GM18502 (cell line): ENCODE data around the gene R3HDM4.
"Not testable (repeated sequence)": the region's sequence is repeated elsewhere in the genome, so short reads cannot be mapped to it uniquely, and the experiment has no call there.

ENCODE experiments used
- ATAC-seq: cut with Tn5 transposase; IDR thresholded peaks from one replicate; pipeline ENCODE4 v1.9.1; 2021; ENCODE audit warnings: mild to moderate bottlenecking; ENCODE audit not compliant: unreplicated experiment, poor library complexity

R3HDM4 gene

GRCh38 chr19:878751-879561 lies 34.1 kb downstream of the R3HDM4 start:
- not testable (repeated sequence) for ATAC-seq

GRCh38 chr19:877992-878660 lies 34.9 kb downstream of the R3HDM4 start:
- ATAC-seq: not testable (repeated sequence)

DNA sequence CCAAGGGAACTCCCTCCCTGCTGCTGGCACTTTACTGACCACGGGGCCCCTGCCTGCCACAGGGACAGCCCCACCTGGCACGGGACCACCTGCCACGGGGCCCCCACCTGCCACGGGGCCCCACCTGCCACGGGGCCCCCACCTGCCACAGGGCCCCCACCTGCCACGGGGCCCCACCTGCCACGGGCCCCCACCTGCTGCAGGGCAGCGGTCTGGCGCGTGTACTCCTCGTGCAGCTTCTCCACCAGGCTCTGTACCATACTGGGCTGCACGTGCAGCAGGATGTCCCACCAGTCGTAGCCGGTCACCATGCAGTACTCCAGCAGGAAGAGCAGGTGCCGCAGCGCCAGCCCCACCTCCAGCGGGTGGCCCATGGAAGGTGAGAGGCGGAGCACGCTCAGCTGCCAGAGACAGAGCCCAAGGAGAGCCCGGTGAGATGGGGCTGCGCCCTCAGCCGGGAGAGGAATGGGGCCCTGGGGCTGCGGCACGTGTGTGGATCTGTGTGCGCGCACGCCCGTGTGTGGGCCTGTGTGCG lies 36.2 kb downstream of the R3HDM4 start:
- no peak for ATAC-seq

- no peak for ATAC-seq
Measured at GRCh38 chr19:876089-876488, 36.9 kb downstream of the R3HDM4 start.

GRCh38 chr19:875265-875879 lies 37.6 kb downstream of the R3HDM4 start:
- no peak for ATAC-seq

DNA sequence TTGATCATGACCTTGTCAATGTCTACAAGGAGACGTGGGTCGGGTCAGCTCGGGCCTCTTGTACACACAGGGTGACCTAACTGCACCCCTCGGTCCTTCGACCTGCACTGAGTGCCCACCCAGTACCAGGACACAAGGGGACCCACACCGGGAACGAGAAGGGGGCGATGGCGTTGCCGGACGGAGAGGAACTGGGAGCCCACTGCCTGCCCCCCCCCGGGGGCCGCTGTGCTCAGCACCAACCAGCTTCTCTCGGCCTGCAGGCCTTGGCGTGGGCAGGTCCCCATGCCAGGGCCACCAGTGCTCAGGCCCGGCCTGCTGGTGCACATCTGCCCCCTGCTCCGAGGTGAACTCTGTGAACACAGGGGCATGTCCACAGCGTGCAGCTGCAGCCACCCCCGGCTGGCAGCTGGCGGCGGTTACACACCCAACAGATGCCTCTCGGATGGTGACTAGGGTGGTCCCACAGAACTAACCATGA lies 39.4 kb downstream of the R3HDM4 start:
- ATAC-seq: no peak

GRCh38 chr19:873084-873483 lies 39.9 kb downstream of the R3HDM4 start:
- no peak for ATAC-seq

DNA sequence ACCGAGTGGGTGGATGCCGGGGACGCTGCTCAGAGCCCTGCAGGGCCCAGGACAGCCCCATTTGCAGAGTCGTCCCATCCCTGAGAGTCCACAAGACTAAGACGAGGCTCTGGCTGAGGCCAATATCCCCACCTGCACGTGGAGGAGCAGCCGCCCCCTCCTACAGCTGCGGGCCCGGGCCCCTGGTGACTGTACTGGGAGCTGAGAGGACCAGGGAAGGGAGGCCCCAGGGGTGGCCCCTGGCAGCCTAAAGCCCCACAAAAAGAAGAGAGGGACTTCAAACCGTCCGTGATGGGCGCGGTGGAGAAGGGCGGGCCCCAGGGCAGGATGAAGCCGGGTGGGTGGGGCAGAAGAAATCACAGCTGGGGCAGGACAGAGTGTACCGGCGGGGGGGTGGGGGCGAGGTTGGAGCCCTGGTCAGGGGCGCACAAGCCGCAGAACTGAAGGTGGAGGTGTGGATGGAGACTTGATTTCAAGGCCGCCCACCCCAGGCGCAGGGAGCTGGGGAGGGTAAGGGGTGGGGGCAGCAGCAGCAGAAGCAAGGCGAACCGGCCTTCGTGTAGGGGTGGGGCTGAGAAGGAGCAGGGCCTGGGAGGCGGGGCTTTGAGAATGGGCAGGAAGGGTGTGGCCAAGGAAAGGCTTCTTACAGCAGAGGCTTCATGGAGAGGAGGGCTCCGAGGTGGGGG lies 40.6 kb downstream of the R3HDM4 start:
- no peak for ATAC-seq

- no peak for ATAC-seq
Measured at GRCh38 chr19:871446-872265, 41.4 kb downstream of the R3HDM4 start.

DNA sequence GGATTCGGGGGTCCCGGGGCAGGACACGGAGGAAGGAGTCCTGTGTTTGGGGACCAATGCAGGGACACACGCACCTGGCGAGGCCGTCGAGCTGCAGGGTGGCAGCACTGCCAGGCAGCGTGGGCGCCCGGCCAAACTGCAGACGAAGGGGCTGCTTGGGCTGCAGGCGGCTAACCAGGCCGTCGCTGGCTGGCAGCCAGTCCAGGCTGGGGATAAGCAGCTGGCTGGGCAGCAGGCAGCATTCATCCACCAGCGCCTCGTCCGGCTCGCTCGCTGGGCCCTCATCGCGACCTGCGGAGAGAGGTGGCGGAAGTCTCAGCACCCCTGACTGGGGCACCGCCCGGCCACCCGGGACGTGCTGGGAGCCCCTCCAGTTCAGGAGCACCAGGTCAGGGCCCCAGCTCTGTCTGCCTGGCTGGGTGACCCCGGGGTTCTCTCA lies 42.0 kb downstream of the R3HDM4 start:
- ATAC-seq: no peak

DNA sequence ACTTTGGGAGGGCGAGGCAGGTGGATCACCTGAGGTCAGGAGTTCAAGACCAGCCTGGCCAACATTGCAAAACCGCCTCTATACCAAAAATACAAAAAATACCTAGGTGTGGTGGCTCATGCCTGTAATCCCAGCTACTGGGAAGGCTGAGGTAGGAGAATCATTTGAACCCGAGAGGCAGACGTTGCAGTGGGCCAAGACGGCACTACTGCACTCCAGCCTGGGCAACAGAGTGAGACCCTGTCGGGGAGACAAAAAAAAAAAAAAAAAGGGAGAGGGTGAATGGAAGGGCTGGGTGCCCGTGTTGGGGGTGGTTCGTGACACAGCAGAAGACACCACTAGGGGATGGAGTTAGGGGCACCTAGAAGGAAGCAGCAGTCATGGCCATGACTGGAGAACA lies 42.7 kb downstream of the R3HDM4 start:
- ATAC-seq: no peak

GRCh38 chr19:869245-870177 lies 43.5 kb downstream of the R3HDM4 start:
- no peak for ATAC-seq

DNA sequence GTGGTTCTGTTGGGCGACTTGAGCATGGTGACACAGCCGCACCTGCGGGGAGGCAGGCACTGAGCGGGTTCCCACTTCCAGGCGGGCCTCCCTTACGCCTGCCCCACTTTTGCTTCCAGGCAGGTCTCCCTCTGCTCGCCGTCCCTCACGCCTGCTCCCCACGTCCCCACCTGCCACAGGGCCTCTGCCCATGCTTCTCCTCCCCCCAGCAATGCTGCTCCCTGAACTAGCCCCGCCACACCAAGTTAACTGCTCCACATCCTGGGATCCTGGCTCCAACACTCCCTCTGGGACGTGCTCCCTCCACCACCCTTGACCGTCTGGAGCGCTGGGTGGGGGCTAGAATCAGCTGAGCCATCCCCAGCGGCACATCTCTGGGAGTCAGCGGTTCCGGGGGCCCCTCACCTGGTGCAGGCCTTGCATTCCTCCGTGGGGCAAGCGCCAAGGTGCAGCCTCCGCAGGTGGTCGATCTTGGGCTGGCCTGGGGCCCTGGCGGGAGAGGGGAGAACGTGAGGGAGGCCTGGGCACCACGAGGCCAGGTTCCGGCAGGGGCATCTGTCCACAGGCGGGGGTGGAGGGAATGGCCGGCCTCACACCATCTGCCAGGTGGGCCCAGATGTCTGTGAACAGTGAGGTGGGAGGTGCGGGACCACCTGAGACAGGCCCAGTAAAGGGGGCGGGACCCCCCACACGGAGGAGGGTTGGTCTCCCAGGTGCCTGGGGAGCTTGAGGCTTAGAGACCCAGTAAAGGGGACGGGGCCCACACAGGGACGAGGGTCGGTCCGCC lies 44.4 kb downstream of the R3HDM4 start:
- ATAC-seq: no peak

DNA sequence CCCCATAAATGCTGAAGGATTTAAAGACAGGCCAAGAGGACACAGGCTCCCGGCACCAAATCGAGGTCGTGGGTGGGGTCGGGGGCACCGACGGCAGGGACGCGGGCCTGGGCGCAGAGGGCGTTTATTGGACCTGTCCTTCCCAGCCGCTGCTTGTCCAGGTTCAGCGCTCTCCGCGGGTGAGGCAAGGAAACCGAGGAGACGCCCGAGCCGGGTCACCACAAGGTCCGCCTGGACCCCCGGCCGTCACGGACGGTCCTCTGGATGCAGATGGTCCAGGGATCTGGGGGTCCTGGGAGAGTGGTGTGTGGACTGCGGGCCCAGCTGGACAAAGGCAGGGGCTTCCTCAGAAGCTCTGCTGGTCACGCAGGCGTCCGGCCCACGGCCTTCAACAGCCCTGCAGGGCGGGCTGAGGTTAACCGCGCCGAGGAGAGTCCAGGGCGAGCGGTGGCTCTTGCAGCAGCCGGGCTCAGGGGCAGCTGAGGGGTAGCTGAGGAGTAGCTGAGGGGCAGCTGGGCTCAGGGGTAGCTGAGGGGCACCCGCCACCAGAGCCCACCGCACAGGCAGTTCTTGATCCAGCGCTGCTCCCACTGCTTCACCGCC lies 45.1 kb downstream of the R3HDM4 start:
- no peak for ATAC-seq

GRCh38 chr19:867301-867793 lies 45.7 kb downstream of the R3HDM4 start:
- no peak for ATAC-seq

- ATAC-seq: no peak
Measured at GRCh38 chr19:866769-867300, 46.2 kb downstream of the R3HDM4 start.

- no peak for ATAC-seq
Measured at GRCh38 chr19:863315-863620, 49.8 kb downstream of the R3HDM4 start.
